CD4-positive, alpha-beta T cell treated with Interleukin-6 at 100 ng/mL for 8 hours (primary cell): Measurements from ENCODE around the gene SLC41A1.
"Not testable (repeated sequence)": the region's sequence is repeated elsewhere in the genome, so short reads cannot be mapped to it uniquely, and the experiment has no call there.

Experiments used
- DNase-seq: peaks from one replicate; pipeline ENCODE4 v3.0.0-alpha.2; 2020; ENCODE audit warnings: mixed read lengths, low spot score

The SLC41A1 gene

GRCh38 chr1:205812878-205813754 lies at the start of gene SLC41A1:
Gene SLC41A1, minus strand, starts transcription at chr1:205813198. Its CDS starts 2,757 bp downstream, at chr1:205810441.
- peak; percentile 95 for DNase-seq

GRCh38 chr1:205861540-205861939 lies 48.5 kb upstream of the SLC41A1 start:
- DNase-seq = no peak

- no peak for DNase-seq
These were observed 45.4 kb upstream of the SLC41A1 start for GRCh38 chr1:205858141-205858961.

GRCh38 chr1:205857501-205857900 lies 44.5 kb upstream of the SLC41A1 start:
- not testable (repeated sequence) for DNase-seq

- DNase-seq = no peak
These were observed 43.4 kb upstream of the SLC41A1 start for GRCh38 chr1:205856433-205856832.

GRCh38 chr1:205852969-205853368 lies 40.0 kb upstream of the SLC41A1 start:
- no peak for DNase-seq

GRCh38 chr1:205851993-205852392 lies 39.0 kb upstream of the SLC41A1 start:
- no peak for DNase-seq

- DNase-seq = peak; percentile 87
These were observed 36.8 kb upstream of the SLC41A1 start, which contains the start of gene PM20D1 for GRCh38 chr1:205849619-205850355. Gene PM20D1, minus strand, starts transcription at chr1:205850132. Its CDS starts 60 bp downstream, at chr1:205850072.

GRCh38 chr1:205843036-205843859 lies 30.2 kb upstream of the SLC41A1 start:
- no peak for DNase-seq

GRCh38 chr1:205842229-205842628 lies 29.2 kb upstream of the SLC41A1 start:
- no peak for DNase-seq

GRCh38 chr1:205840146-205840923 lies 27.3 kb upstream of the SLC41A1 start:
- DNase-seq = no peak

GRCh38 chr1:205837382-205837970 lies 24.5 kb upstream of the SLC41A1 start:
- no peak for DNase-seq

- DNase-seq = no peak
These were observed 21.8 kb upstream of the SLC41A1 start for GRCh38 chr1:205834751-205835150.

GRCh38 chr1:205832326-205832751 lies 19.3 kb upstream of the SLC41A1 start:
- DNase-seq = no peak

- DNase-seq = no peak
These were observed 14.6 kb upstream of the SLC41A1 start for GRCh38 chr1:205827623-205828022.

GRCh38 chr1:205826995-205827394 lies 14.0 kb upstream of the SLC41A1 start:
- no peak for DNase-seq

- no peak for DNase-seq
These were observed 13.2 kb upstream of the SLC41A1 start for GRCh38 chr1:205826016-205826806.

GRCh38 chr1:205824180-205824579 lies 11.2 kb upstream of the SLC41A1 start:
- no peak for DNase-seq

- DNase-seq = not testable (repeated sequence)
These were observed 10.3 kb upstream of the SLC41A1 start for GRCh38 chr1:205823260-205823659.
